CD8-positive, alpha-beta memory T cell (primary cell): ENCODE results near the gene FLVCR1. TPM values are rescaled to one million over a fixed set of nuclear protein-coding genes. Genes with fewer than 3 reads are reported as not detected.
"Not testable (repeated sequence)": the region's sequence is repeated elsewhere in the genome, so short reads cannot be mapped to it uniquely, and the experiment has no call there.

Experiments used
- CTCF ChIA-PET: fragments of 350-600 bp; sonication (Branson Sonifier 250); formaldehyde crosslinking; loops from one replicate; lab custom pipeline; 2021; ENCODE audit warnings: antibody characterized with exemption; lab: Charles Lee
- POLR2A ChIA-PET: fragments of 350-600 bp; sonication (Branson Sonifier 250); formaldehyde crosslinking; loops from one replicate; lab custom pipeline; 2021; ENCODE audit warnings: antibody characterized with exemption; lab: Charles Lee
- DNase-seq, 5 donors: peaks; one replicate each; pipeline versions ENCODE4 v3.0.0 to v3.0.0-alpha.2; 2020 to 2022; ENCODE audit warnings: mixed read lengths in 1 of 5
- H3K27ac ChIP-seq: one replicate; pipeline ENCODE4 v1.7.0; 2013; ENCODE audit warnings: low read depth, mild to moderate bottlenecking, low read length, moderate library complexity
- H3K27me3 ChIP-seq: 2 replicates; pipeline ENCODE4 v1.7.0; 2013; ENCODE audit warnings: low read length, mild to moderate bottlenecking; ENCODE audit not compliant: insufficient read depth, poor library complexity, severe bottlenecking
- H3K36me3 ChIP-seq: 2 replicates; pipeline ENCODE4 v1.7.0; 2013; ENCODE audit warnings: mild to moderate bottlenecking, low read length, moderate library complexity; ENCODE audit not compliant: insufficient read depth
- H3K4me1 ChIP-seq: 2 replicates; pipeline ENCODE4 v1.7.0; 2013; ENCODE audit warnings: mild to moderate bottlenecking, low read length, moderate library complexity; ENCODE audit not compliant: insufficient read depth
- H3K4me3 ChIP-seq: 2 replicates; pipeline ENCODE4 v1.7.0; 2013; ENCODE audit warnings: mild to moderate bottlenecking, low read length
- H3K9me3 ChIP-seq: 2 replicates; pipeline ENCODE4 v1.7.0; 2013; ENCODE audit warnings: mild to moderate bottlenecking, low read length
- H3K27ac Mint-ChIP-seq, 8 donors: one replicate each; pipeline ENCODE4 v1.8.0; 2020 to 2021; ENCODE audit warnings: mixed read lengths in 8 of 8, mild to moderate bottlenecking in 6 of 8, inconsistent platforms in 3 of 8, moderate library complexity in 3 of 8
- H3K27me3 Mint-ChIP-seq, 2 donors: one replicate each; pipeline ENCODE4 v1.8.0; 2020 to 2021; ENCODE audit warnings: mixed read lengths in 2 of 2, mild to moderate bottlenecking in 1 of 2, moderate library complexity in 1 of 2
- H3K36me3 Mint-ChIP-seq, 3 donors: one replicate each; pipeline ENCODE4 v1.8.0; 2020 to 2021; ENCODE audit warnings: mixed read lengths in 3 of 3, inconsistent platforms in 1 of 3, mild to moderate bottlenecking in 1 of 3
- H3K4me1 Mint-ChIP-seq, 3 donors: one replicate each; pipeline ENCODE4 v1.8.0; 2020 to 2021; ENCODE audit warnings: mixed read lengths in 3 of 3, inconsistent platforms in 1 of 3, mild to moderate bottlenecking in 1 of 3
- H3K4me3 Mint-ChIP-seq, 7 donors: one replicate each; pipeline ENCODE4 v1.8.0; 2020 to 2021; ENCODE audit warnings: mixed read lengths in 7 of 7, mild to moderate bottlenecking in 6 of 7, moderate library complexity in 4 of 7, inconsistent platforms in 2 of 7
- H3K9me3 Mint-ChIP-seq, 5 donors: one replicate each; pipeline ENCODE4 v1.8.0; 2020 to 2022; ENCODE audit warnings: mixed read lengths in 5 of 5, mild to moderate bottlenecking in 3 of 5, moderate library complexity in 2 of 5, inconsistent platforms in 1 of 5
- polyA plus RNA-seq: library from polyadenylated mRNA; unstranded; fragments of 300-500 nt; fragmentation: Illumina TruSeq; gene quantifications from one replicate; pipeline ENCODE4 v1.2.3, GENCODE V29; 2021
- total RNA-seq, 2 experiments: library from RNA; stranded (reverse); gene quantifications; one replicate each; pipeline ENCODE4 v1.2.3, GENCODE V29; 2021

The FLVCR1 gene
- total and polyA plus RNA-seq, 3 experiments from 2014 or later: 4.0 to 14.9 (median 11.7) TPM

DNA sequence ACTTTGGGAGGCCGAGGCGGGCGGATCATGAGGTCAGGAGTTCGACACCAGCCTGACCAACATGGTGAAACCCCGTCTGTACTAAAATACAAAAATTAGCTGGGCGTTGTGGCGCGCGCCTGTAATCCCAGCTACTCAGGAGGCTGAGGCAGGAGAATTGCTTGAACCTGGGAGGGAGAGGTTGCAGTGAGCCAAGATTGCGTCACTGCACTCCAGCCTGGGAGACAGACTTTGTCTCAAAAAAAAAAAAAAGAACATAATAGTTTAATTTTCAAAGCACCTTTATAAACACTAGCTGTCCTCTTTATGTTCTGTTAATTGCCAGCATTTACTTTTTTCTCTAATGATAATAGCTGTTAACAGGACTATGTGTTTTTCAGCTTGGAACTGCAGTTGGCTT lies 5.3 kb downstream of the FLVCR1 start:
- CTCF ChIA-PET: interaction anchor here (0.6 kb wide), 1 partner anchor 183 kb away, joined by 3 read pairs; no protein-coding TSS in a partner anchor
- peaks cover 18% of the 10 kb centered on the region for H3K4me1 ChIP-seq
- H3K27me3 ChIP-seq, H3K9me3 ChIP-seq, H3K9me3 Mint-ChIP-seq, H3K4me3 Mint-ChIP-seq, H3K4me3 ChIP-seq, H3K27ac ChIP-seq, H3K36me3 ChIP-seq, DNase-seq, H3K27me3 Mint-ChIP-seq, POLR2A ChIA-PET: not testable (repeated sequence)
- H3K36me3 Mint-ChIP-seq: peaks cover 0 to 25% (median 0%) of the 10 kb centered on the region in 3 donors
- H3K4me1 Mint-ChIP-seq: peaks cover 10 to 17% (median 11%) of the 10 kb centered on the region in 3 donors
- H3K27ac Mint-ChIP-seq: peak overlapping the region in 1 of 8 donors; percentile 21

DNA sequence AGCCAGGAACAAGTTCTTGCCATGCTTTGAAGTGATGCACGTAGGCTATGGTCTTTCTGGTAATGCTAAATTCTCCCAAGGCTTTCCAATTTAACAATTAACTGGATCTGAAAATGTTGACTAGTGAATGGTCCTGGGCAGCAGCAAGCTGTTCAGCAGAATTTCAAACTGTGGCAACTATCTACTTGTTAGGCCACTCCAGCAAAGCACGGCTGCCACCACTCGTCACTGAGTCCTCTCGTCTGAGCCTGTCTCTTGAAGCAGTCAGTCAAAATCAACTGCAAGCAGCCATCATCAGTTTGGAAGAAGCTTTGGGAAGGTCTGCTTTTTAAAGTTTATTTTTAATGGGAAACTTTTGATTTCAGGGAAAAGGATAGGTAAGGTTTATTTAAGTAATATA lies 6.1 kb downstream of the FLVCR1 start:
- Mint-ChIP-seq H3K9me3 (no peaks in the 10 kb centered on the region), H3K27me3 (no peaks in the 10 kb centered on the region), H3K27ac (peak overlapping the region in 1 of 8 donors; percentile 17), H3K4me3 (peak overlapping the region in 1 of 7 donors; percentile 16), H3K36me3 (peaks cover 0 to 21% (median 0%) of the 10 kb centered on the region in 3 donors), H3K4me1 (peaks cover 10 to 12% (median 11%) of the 10 kb centered on the region in 3 donors)
- no peak for DNase-seq
- Histone ChIP-seq H3K4me1 (peaks cover 13% of the 10 kb centered on the region), H3K27ac (no peak overlapping the region), H3K9me3 (no peaks in the 10 kb centered on the region), H3K36me3 (no peaks in the 10 kb centered on the region), H3K27me3 (no peaks in the 10 kb centered on the region), H3K4me3 (no peak overlapping the region)
- ChIA-PET CTCF (no interaction called here), POLR2A (interaction anchor here (0.6 kb wide), 1 partner anchor 14 kb away, joined by 3 read pairs; no protein-coding TSS in a partner anchor)

DNA sequence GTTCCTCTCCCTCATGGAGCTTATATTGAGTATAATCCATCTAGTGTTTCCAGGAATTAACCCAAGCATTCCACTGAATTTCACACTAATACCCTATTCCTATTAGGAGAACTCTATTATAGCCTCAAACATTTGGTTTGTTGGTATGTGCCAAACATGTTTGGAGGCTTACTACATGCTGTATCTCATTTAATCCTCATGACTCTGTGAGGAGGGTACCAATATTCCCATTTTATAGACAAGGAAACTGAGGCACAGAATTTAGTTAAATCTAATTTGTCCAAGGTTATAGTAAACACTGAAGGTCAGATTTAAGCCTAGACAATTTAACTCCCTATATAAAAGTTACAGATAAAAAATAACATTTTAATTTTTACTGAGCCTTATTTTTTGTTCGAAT lies 9.1 kb downstream of the FLVCR1 start:
- Histone ChIP-seq H3K27me3 (no peaks in the 10 kb centered on the region), H3K4me3 (no peak overlapping the region), H3K36me3 (no peaks in the 10 kb centered on the region), H3K27ac (no peak overlapping the region), H3K4me1 (no peaks in the 10 kb centered on the region), H3K9me3 (no peaks in the 10 kb centered on the region)
- Mint-ChIP-seq H3K4me1 (peaks cover 10 to 11% (median 10%) of the 10 kb centered on the region in 3 donors), H3K4me3 (no peak overlapping the region), H3K9me3 (no peaks in the 10 kb centered on the region), H3K27me3 (no peaks in the 10 kb centered on the region), H3K36me3 (peaks cover 0 to 26% (median 1%) of the 10 kb centered on the region in 3 donors), H3K27ac (no peak overlapping the region)
- ChIA-PET CTCF (no interaction called here), POLR2A (no interaction called here)
- no peak for DNase-seq

DNA sequence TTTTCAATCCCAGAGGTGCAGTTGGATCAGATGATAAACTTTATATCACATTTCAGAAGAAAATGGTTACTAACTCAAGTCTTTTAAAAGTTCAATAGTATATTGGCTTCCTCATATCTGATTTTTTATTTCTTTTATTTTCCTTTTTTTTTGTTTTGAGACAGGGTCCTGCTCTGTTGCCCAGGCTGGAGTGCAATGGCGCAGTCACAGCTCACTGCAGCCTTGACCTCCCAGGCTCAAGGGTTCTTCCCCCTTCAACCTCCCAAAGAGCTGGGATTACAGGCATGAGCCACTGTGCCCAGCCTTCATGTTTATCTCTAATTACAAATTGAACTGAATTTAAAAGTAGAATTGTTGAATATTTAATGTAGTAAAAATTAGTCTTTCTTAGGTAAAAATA lies 13.9 kb downstream of the FLVCR1 start:
- POLR2A ChIA-PET: no interaction called here
- Mint-ChIP-seq H3K27me3 (no peaks in the 10 kb centered on the region), H3K27ac (peak overlapping the region in 3 of 8 donors; percentile 49 to 66 (median 60)), H3K36me3 (peaks cover 14 to 39% (median 14%) of the 10 kb centered on the region in 3 donors), H3K4me3 (no peak overlapping the region), H3K4me1 (no peaks in the 10 kb centered on the region), H3K9me3 (no peaks in the 10 kb centered on the region)
- no peak for DNase-seq
- H3K27ac ChIP-seq: no peak overlapping the region
- no peak overlapping the region for H3K4me3 ChIP-seq
- peaks cover 8% of the 10 kb centered on the region for H3K36me3 ChIP-seq
- H3K4me1 ChIP-seq: no peaks in the 10 kb centered on the region
- CTCF ChIA-PET: no interaction called here
- no peaks in the 10 kb centered on the region for H3K27me3 ChIP-seq
- no peaks in the 10 kb centered on the region for H3K9me3 ChIP-seq

DNA sequence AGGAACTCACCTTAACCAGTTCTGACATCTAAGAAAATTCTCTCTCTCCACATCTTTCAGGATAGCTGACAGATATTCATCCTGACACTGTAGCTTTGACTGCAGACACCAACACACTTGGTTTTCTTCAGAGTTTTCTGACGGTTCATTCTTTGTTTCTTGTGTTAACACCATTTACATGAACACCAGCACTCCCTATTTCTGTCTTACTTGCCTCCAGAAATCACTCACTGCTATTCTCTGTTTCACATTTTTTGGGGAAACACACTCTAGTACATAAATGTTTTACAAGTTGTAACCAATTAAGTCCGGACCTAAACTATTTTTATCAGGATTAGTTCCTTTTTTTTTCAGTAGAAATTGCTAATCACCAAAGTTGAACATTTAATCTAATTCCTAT lies 15.4 kb downstream of the FLVCR1 start:
- no peaks in the 10 kb centered on the region for H3K27me3 ChIP-seq
- no peak overlapping the region for H3K27ac ChIP-seq
- Mint-ChIP-seq H3K27ac (peak overlapping the region in 1 of 8 donors; percentile 23), H3K9me3 (no peaks in the 10 kb centered on the region), H3K4me3 (no peak overlapping the region), H3K27me3 (no peaks in the 10 kb centered on the region), H3K36me3 (peaks cover 14 to 43% (median 18%) of the 10 kb centered on the region in 3 donors), H3K4me1 (no peaks in the 10 kb centered on the region)
- no peaks in the 10 kb centered on the region for H3K4me1 ChIP-seq
- H3K4me3 ChIP-seq: no peak overlapping the region
- POLR2A ChIA-PET: no interaction called here
- CTCF ChIA-PET: no interaction called here
- DNase-seq: no peak
- no peaks in the 10 kb centered on the region for H3K9me3 ChIP-seq
- H3K36me3 ChIP-seq: peaks cover 8% of the 10 kb centered on the region

DNA sequence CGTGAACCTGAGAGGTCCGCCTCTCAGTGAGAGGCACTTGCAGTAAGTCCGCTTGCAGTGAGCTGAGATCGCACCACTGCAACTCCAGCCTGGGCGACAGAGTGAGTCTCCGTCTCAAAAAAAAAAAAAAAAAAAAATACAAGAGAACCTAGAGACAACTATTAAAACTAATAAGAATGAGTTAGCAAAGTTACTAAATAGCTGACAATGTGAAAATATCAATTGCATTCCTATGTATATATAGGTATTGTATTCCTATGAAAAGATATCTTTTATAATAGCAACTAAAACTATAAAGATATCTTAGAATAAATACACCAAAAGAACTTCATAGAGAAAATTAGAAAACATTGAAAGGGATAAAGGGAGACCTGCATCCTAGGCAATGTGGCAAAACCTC lies 20.3 kb downstream of the FLVCR1 start:
- no peaks in the 10 kb centered on the region for H3K4me1 ChIP-seq
- Mint-ChIP-seq H3K27me3 (no peaks in the 10 kb centered on the region), H3K27ac (no peak overlapping the region), H3K36me3 (peaks cover 16 to 50% (median 21%) of the 10 kb centered on the region in 3 donors), H3K9me3 (no peaks in the 10 kb centered on the region), H3K4me1 (no peaks in the 10 kb centered on the region), H3K4me3 (no peak overlapping the region)
- no peaks in the 10 kb centered on the region for H3K9me3 ChIP-seq
- ChIA-PET CTCF (no interaction called here), POLR2A (no interaction called here)
- no peak overlapping the region for H3K4me3 ChIP-seq
- H3K36me3 ChIP-seq: peaks cover 8% of the 10 kb centered on the region
- no peak overlapping the region for H3K27ac ChIP-seq
- no peak for DNase-seq
- H3K27me3 ChIP-seq: no peaks in the 10 kb centered on the region

DNA sequence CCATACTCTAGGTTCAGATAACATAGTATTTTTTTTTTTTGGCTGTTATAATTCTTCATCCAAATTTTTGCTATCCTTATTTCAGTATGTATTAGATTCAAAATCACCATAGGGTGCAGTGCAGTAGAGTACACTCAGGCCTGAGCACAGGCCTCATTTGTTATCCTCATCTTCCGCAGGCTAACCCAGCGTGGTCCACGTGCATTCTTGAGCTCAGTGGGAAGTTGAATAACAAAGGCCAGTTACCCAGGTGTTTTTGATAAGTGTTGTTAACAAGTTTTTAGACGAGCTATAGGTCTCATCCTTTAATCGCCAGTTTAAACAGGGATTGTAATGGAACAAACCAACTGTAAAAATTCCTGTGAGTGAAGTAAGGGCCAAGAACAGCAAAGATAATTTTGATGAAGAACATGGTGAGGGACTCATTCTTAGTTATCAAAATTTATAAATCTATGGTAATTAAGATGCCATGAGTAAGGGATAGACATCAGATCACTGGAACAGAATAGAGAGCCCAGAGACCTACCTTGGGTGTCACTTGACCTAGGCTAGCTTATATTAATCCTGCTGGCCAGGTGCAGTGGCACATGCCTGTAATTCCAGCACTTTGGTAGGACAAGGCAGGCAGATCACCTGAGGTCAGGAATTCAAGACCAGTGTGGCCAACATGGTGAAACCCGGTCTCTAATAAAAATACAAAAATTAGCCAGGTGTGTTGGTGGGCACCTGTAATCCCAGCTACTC lies 22.0 kb downstream of the FLVCR1 start:
- DNase-seq: no peak
- CTCF ChIA-PET: no interaction called here

DNA sequence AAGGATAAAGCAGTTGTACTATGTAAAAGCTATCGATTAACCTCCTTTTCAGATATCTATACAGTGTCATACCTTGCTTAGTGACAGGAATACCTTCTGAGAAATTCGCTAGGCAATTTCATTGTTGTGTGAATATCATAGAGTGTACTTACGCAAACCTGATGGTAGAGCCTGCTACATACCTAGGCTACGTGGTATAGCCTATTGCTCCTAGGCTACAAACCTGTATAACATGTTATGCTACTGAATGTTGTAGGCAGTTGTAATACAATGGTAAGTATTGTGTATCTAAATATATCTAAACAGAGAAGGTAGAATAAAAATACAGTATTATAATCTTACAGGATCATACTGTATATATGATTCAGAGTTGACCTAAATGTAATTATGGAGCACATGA lies 26.5 kb downstream of the FLVCR1 start:
- DNase-seq: no peak
- Mint-ChIP-seq H3K27me3 (peaks cover 0 to 2% of the 10 kb centered on the region in 2 donors), H3K36me3 (peaks cover 4 to 64% (median 20%) of the 10 kb centered on the region in 3 donors), H3K4me3 (no peak overlapping the region), H3K27ac (no peak overlapping the region), H3K4me1 (no peaks in the 10 kb centered on the region), H3K9me3 (no peaks in the 10 kb centered on the region)
- Histone ChIP-seq H3K36me3 (peaks cover 6% of the 10 kb centered on the region), H3K4me3 (no peak overlapping the region), H3K4me1 (no peaks in the 10 kb centered on the region), H3K27me3 (no peaks in the 10 kb centered on the region), H3K27ac (no peak overlapping the region), H3K9me3 (no peaks in the 10 kb centered on the region)
- POLR2A ChIA-PET: no interaction called here
- CTCF ChIA-PET: no interaction called here

More for the DNA sequence above, 22.0 kb downstream of the FLVCR1 start:
- no peaks in the 10 kb centered on the region for H3K9me3 ChIP-seq
- Mint-ChIP-seq H3K27me3 (peaks cover 0 to 2% of the 10 kb centered on the region in 2 donors), H3K4me3 (peak overlapping the region in 1 of 7 donors; percentile 11), H3K27ac (no peak overlapping the region), H3K9me3 (no peaks in the 10 kb centered on the region), H3K4me1 (no peaks in the 10 kb centered on the region), H3K36me3 (peaks cover 6 to 52% (median 14%) of the 10 kb centered on the region in 3 donors)
- H3K4me1 ChIP-seq: no peaks in the 10 kb centered on the region
- no peak overlapping the region for H3K27ac ChIP-seq
- H3K27me3 ChIP-seq: no peaks in the 10 kb centered on the region
- H3K4me3 ChIP-seq: no peak overlapping the region
- peaks cover 3% of the 10 kb centered on the region for H3K36me3 ChIP-seq
- POLR2A ChIA-PET: no interaction called here
